Testis (tissue), 3 donors: ENCODE data around the gene CCDC192. TPM values are rescaled to one million over a fixed set of nuclear protein-coding genes. Genes with fewer than 3 reads are reported as not detected.
"Not testable (repeated sequence)": the region's sequence is repeated elsewhere in the genome, so short reads cannot be mapped to it uniquely, and the experiment has no call there.

Experiments used
- DNase-seq: peaks from one replicate; pipeline ENCODE4 v3.0.0-alpha.2; 2019
- H3K27ac ChIP-seq, 2 donors: fragments of 200-600 bp; sonication (generic); one replicate each; pipeline ENCODE4 v1.5.1; 2019
- H3K27me3 ChIP-seq: fragments of 200-600 bp; sonication (generic); one replicate; pipeline ENCODE4 v1.5.1; 2019
- H3K36me3 ChIP-seq: fragments of 200-600 bp; sonication (generic); one replicate; pipeline ENCODE4 v1.5.1; 2017; ENCODE audit warnings: low read depth; ENCODE audit errors: missing control alignments
- H3K4me1 ChIP-seq: fragments of 200-600 bp; sonication (generic); one replicate; pipeline ENCODE4 v1.5.1; 2019
- H3K4me3 ChIP-seq, 2 donors: fragments of 200-600 bp; sonication (generic); one replicate each; pipeline ENCODE4 v1.5.1; 2017 to 2019
- H3K9me3 ChIP-seq: fragments of 200-600 bp; sonication (generic); one replicate; pipeline ENCODE4 v1.5.1; 2017
- POLR2A ChIP-seq: fragments of 450-650 bp; IDR thresholded peaks from one replicate; pipeline ENCODE4 v1.6.1; 2017; ENCODE audit warnings: antibody characterized with exemption, mild to moderate bottlenecking, moderate library complexity
- WGBS, 2 donors: methylation state at CpG; one replicate each; pipeline ENCODE4 v1.1.5; 2018; 5-methylcytosine and 5-hydroxymethylcytosine counted together
- intact Hi-C: fragments of 100-400 bp; cut with DNase I; formaldehyde crosslinking; loops from one replicate; pipeline ENCODE4 v1.15.1; 2023; ENCODE audit warnings: low total_unique reads
- polyA plus RNA-seq: library from polyadenylated mRNA; stranded (reverse); fragments of 350-450 nt; fragmentation: Illumina TruSeq; extraction: RNeasy Lipid Tissue Mini Kit (QIAGEN cat#74804); gene quantifications from one replicate; pipeline ENCODE4 v1.2.3, GENCODE V29; 2014; ENCODE audit warnings: low read depth, low replicate concordance; ENCODE audit not compliant: insufficient read depth
- total RNA-seq, 2 donors: library from RNA; depleted of rRNA; stranded (reverse); fragments of >200 nt; gene quantifications; one replicate each; pipeline ENCODE4 v1.2.3, GENCODE V29; 2016
- TF ChIP-seq, protein P1 (sequence below), 3 experiments: fragments of 450-650 bp in 2 of 3; fragments of 200-600 bp in 1 of 3; sonication (generic) in 1 of 3; IDR thresholded peaks; one replicate each; pipeline ENCODE4 v1.5.1; 2016 to 2019; ENCODE audit warnings: antibody characterized with exemption in 3 of 3, mild to moderate bottlenecking in 2 of 3, moderate library complexity in 1 of 3

CCDC192 gene
- total and polyA plus RNA-seq, 3 donors from 2014 or later: 7.8 to 22.6 (median 12.9) TPM

DNA sequence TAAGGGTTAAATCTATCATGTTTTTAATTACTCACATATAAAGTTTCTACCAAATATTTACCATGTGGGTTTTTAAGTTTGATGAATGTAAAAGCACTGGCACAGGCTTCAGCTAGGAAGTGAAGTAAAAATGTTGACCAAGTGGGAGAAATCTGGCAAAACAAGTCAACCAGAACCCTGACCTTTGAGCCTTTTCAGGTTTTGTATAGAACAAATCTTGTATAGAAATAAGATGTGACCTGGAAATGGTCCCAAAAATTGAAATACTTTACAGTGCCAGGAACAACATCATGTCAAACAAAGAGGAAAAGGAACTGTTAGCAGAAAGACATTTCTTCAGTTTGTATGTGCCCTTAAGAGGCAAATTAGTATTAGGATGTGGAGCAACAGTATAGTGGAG lies 137.6 kb downstream of the CCDC192 start:
- Histone ChIP-seq H3K4me1 (no peaks in the 10 kb centered on the region), H3K27me3 (no peaks in the 10 kb centered on the region), H3K9me3 (no peaks in the 10 kb centered on the region), H3K4me3 (no peak overlapping the region), H3K27ac (no peak overlapping the region), H3K36me3 (no peaks in the 10 kb centered on the region)
- intact Hi-C loops: no loop called here
- no peak for DNase-seq
- TF ChIP-seq, protein P1, sequence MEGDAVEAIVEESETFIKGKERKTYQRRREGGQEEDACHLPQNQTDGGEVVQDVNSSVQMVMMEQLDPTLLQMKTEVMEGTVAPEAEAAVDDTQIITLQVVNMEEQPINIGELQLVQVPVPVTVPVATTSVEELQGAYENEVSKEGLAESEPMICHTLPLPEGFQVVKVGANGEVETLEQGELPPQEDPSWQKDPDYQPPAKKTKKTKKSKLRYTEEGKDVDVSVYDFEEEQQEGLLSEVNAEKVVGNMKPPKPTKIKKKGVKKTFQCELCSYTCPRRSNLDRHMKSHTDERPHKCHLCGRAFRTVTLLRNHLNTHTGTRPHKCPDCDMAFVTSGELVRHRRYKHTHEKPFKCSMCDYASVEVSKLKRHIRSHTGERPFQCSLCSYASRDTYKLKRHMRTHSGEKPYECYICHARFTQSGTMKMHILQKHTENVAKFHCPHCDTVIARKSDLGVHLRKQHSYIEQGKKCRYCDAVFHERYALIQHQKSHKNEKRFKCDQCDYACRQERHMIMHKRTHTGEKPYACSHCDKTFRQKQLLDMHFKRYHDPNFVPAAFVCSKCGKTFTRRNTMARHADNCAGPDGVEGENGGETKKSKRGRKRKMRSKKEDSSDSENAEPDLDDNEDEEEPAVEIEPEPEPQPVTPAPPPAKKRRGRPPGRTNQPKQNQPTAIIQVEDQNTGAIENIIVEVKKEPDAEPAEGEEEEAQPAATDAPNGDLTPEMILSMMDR (IDR thresholded peaks at IDR 0.05): no peak
- no peak for TF ChIP-seq POLR2A

- 80 to 90% methylated on average over 7 of the region's 7 CpGs for WGBS, 2 donors
- H3K27ac ChIP-seq: no peak overlapping the region
- intact Hi-C loops: no loop called here
Measured at GRCh38 chr5:127844581-127845021, 141.4 kb downstream of the CCDC192 start.

DNA sequence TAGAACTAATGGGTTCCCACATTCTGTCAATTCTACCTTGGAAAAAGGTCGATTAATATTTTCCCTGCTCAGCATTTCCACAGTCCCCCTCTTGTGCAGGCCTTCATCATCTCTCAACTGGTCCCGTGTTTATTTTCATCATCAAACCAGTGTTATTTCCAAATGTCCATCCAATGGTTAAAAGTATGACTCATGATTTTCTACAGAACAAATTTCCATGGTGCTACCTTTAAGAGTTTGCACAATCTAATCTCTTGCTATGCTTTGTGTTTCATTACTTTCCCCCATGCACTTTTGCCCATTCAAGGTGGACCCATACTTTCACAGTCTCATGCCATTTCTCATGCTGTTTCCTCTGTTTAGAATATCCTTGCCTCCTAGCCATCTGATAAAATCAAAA lies 143.7 kb downstream of the CCDC192 start:
- intact Hi-C loops: no loop called here
- no peaks in the 10 kb centered on the region for H3K36me3 ChIP-seq
- H3K9me3 ChIP-seq: no peaks in the 10 kb centered on the region
- WGBS, 2 donors: 93 to 98% methylated on average over 2 of the region's 2 CpGs
- DNase-seq: no peak
- no peaks in the 10 kb centered on the region for H3K4me1 ChIP-seq
- no peaks in the 10 kb centered on the region for H3K27me3 ChIP-seq
- no peak overlapping the region for H3K4me3 ChIP-seq
- TF ChIP-seq POLR2A: no peak
- TF ChIP-seq, protein P1 (IDR thresholded peaks at IDR 0.05): no peak
- H3K27ac ChIP-seq: no peak overlapping the region

More at GRCh38 chr5:127844581-127845021, 141.4 kb downstream of the CCDC192 start:
- TF ChIP-seq, protein P1 (IDR thresholded peaks at IDR 0.05): no peak
- TF ChIP-seq POLR2A: no peak
- Histone ChIP-seq H3K4me3 (no peak overlapping the region), H3K9me3 (no peaks in the 10 kb centered on the region), H3K36me3 (no peaks in the 10 kb centered on the region), H3K4me1 (no peaks in the 10 kb centered on the region), H3K27me3 (no peaks in the 10 kb centered on the region)
- DNase-seq: no peak

DNA sequence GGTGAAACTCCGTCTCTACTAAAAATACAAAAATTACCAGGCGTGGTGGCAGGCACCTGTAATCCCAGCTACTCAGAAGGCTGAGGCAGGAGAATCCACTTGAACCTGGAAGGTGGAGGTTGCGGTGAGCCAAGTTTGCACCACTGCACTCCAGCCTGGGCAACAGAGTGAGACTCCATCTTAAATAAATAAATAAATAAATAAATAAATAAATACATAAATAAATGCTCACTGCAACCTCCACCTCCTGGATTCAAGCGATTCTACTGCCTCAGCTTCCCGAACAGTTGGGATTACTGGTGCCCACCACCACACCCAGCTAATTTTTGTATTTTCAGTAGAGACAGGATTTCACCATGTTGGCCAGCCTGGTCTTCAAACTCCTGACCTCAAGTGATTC lies 144.4 kb downstream of the CCDC192 start:
- WGBS, 2 donors: 92 to 99% methylated on average over 5 of the region's 5 CpGs
- H3K4me3 ChIP-seq, H3K4me1 ChIP-seq, H3K27me3 ChIP-seq, H3K27ac ChIP-seq, DNase-seq, H3K9me3 ChIP-seq, intact Hi-C loops, H3K36me3 ChIP-seq: not testable (repeated sequence)

GRCh38 chr5:127848098-127848497 lies 144.9 kb downstream of the CCDC192 start:
- H3K27me3 ChIP-seq: no peaks in the 10 kb centered on the region
- no peaks in the 10 kb centered on the region for H3K4me1 ChIP-seq
- WGBS, 2 donors: 82 to 88% methylated on average over 1 of the region's 1 CpG
- no peaks in the 10 kb centered on the region for H3K36me3 ChIP-seq
- no peak for DNase-seq
- TF ChIP-seq POLR2A: no peak
- TF ChIP-seq, protein P1 (IDR thresholded peaks at IDR 0.05): no peak
- intact Hi-C loops: no loop called here
- no peaks in the 10 kb centered on the region for H3K9me3 ChIP-seq
- no peak overlapping the region for H3K27ac ChIP-seq
- H3K4me3 ChIP-seq: no peak overlapping the region
